Neural cell (in vitro differentiated cells): ENCODE data around the gene MYO6. TPM values are rescaled to one million over a fixed set of nuclear protein-coding genes. Genes with fewer than 3 reads are reported as not detected.

Experiments used
- H2AFZ ChIP-seq: fragments of 200-600, 300-800 bp; sonication (generic), shearing (Covaris generic); 2 replicates; pipeline ENCODE4 v1.6.0; 2014; ENCODE audit warnings: low read depth, mild to moderate bottlenecking, antibody characterized with exemption, low read length, moderate library complexity
- H3F3A ChIP-seq: fragments of 200-600 bp; shearing (Covaris generic); 2 replicates; pipeline ENCODE4 v1.6.1; 2016; ENCODE audit warnings: mild to moderate bottlenecking, moderate library complexity, mixed read lengths, antibody characterized with exemption, low read length; ENCODE audit not compliant: insufficient read depth, poor library complexity, severe bottlenecking
- H3K27ac ChIP-seq: fragments of 200-600, 300-800 bp; sonication (generic), shearing (Covaris generic); 2 replicates; pipeline ENCODE4 v1.5.1; 2014; ENCODE audit warnings: mild to moderate bottlenecking, low read length, moderate library complexity
- H3K27me3 ChIP-seq: fragments of 300-800, 200-600 bp; sonication (generic), shearing (Covaris generic); 2 replicates; pipeline ENCODE4 v1.6.0; 2014; ENCODE audit warnings: mild to moderate bottlenecking, low read depth, low read length, moderate library complexity; ENCODE audit not compliant: insufficient read depth
- H3K36me3 ChIP-seq: fragments of 300-800, 200-600 bp; sonication (generic), shearing (Covaris generic); 2 replicates; pipeline ENCODE4 v1.5.1; 2014; ENCODE audit warnings: mild to moderate bottlenecking, antibody characterized with exemption, low read length, moderate library complexity; ENCODE audit not compliant: insufficient read depth
- H3K4me2 ChIP-seq: fragments of 300-800, 200-600 bp; sonication (generic), shearing (Covaris generic); 2 replicates; pipeline ENCODE4 v1.6.0; 2014; ENCODE audit warnings: mild to moderate bottlenecking, low read length
- H3K4me3 ChIP-seq: fragments of 300-800, 200-600 bp; sonication (generic), shearing (Covaris generic); 2 replicates; pipeline ENCODE4 v1.5.1; 2014; ENCODE audit warnings: mild to moderate bottlenecking, low read length, moderate library complexity
- H3K79me2 ChIP-seq: fragments of 200-600 bp; shearing (Covaris generic); replicated peaks from 2 replicates; pipeline ENCODE4 v1.6.0; 2014; ENCODE audit warnings: mild to moderate bottlenecking, low read length, moderate library complexity; ENCODE audit not compliant: insufficient read depth
- H3K9ac ChIP-seq: fragments of 300-800, 200-600 bp; sonication (generic), shearing (Covaris generic); 2 replicates; pipeline ENCODE4 v1.6.1; 2016; ENCODE audit warnings: mild to moderate bottlenecking, low read length, mixed read lengths
- H3K9me2 ChIP-seq: fragments of 200-600 bp; shearing (Covaris generic); 2 replicates; pipeline ENCODE4 v1.6.1; 2016; ENCODE audit warnings: mild to moderate bottlenecking, low read length, mixed read lengths; ENCODE audit not compliant: insufficient read depth
- H3K9me3 ChIP-seq: fragments of 200-600, 300-800 bp; sonication (generic), shearing (Covaris generic); 2 replicates; pipeline ENCODE4 v1.6.1; 2016; ENCODE audit warnings: mild to moderate bottlenecking, mixed run types, low read length, moderate library complexity, mixed read lengths
- H4K20me1 ChIP-seq: fragments of 200-600 bp; shearing (Covaris generic); 2 replicates; pipeline ENCODE4 v1.6.1; 2016; ENCODE audit warnings: mild to moderate bottlenecking, mixed run types; ENCODE audit not compliant: insufficient read depth
- EP300 ChIP-seq: fragments of 450-650 bp; conservative IDR thresholded peaks from 2 replicates; pipeline ENCODE4 v1.6.1; 2014; ENCODE audit warnings: antibody characterized with exemption, mild to moderate bottlenecking, moderate library complexity; ENCODE audit not compliant: poor library complexity, severe bottlenecking
- EZH2 ChIP-seq: fragments of 200-600, 300-800 bp; shearing (Covaris generic), sonication (generic); IDR thresholded peaks from 2 replicates; pipeline ENCODE4 v1.6.1; 2014; ENCODE audit warnings: antibody characterized with exemption, low read length, borderline replicate concordance, mild to moderate bottlenecking; ENCODE audit not compliant: insufficient read depth, poor library complexity, severe bottlenecking
- MXI1 ChIP-seq: fragments of 450-650 bp; conservative IDR thresholded peaks from 2 replicates; pipeline ENCODE4 v1.6.1; 2014; ENCODE audit warnings: antibody characterized with exemption, mild to moderate bottlenecking; ENCODE audit not compliant: poor library complexity, severe bottlenecking
- POLR2AphosphoS5 ChIP-seq: IDR thresholded peaks from 2 replicates; pipeline ENCODE4 v1.6.1; 2012
- RAD21 ChIP-seq: fragments of 450-650 bp; conservative IDR thresholded peaks from 2 replicates; pipeline ENCODE4 v1.6.1; 2014; ENCODE audit warnings: antibody characterized with exemption, mild to moderate bottlenecking, moderate library complexity
- SMC3 ChIP-seq: fragments of 450-650 bp; conservative IDR thresholded peaks from 2 replicates; pipeline ENCODE4 v1.6.1; 2014; ENCODE audit warnings: antibody characterized with exemption, mild to moderate bottlenecking, moderate library complexity; ENCODE audit not compliant: poor library complexity
- TAF1 ChIP-seq: IDR thresholded peaks from 2 replicates; pipeline ENCODE4 v1.6.1; 2012; ENCODE audit warnings: low read depth
- polyA plus RNA-seq: library from polyadenylated mRNA; depleted of rRNA; stranded (reverse); fragments of >200 nt; gene quantifications from 2 replicates; pipeline ENCODE4 v1.2.3, GENCODE V29; 2014
- TF ChIP-seq, protein P1 (sequence below): fragments of 450-650 bp; IDR thresholded peaks from 2 replicates; pipeline ENCODE4 v1.5.1; 2014; ENCODE audit warnings: antibody characterized with exemption, mild to moderate bottlenecking, moderate library complexity; ENCODE audit not compliant: poor library complexity, severe bottlenecking
- TF ChIP-seq, protein P2 (sequence below): IDR thresholded peaks from 2 replicates; pipeline ENCODE4 v1.6.1; 2012; ENCODE audit warnings: borderline replicate concordance

Gene MYO6
- polyA plus RNA-seq, 1 donor from 2014 or later: 49.1 TPM

DNA sequence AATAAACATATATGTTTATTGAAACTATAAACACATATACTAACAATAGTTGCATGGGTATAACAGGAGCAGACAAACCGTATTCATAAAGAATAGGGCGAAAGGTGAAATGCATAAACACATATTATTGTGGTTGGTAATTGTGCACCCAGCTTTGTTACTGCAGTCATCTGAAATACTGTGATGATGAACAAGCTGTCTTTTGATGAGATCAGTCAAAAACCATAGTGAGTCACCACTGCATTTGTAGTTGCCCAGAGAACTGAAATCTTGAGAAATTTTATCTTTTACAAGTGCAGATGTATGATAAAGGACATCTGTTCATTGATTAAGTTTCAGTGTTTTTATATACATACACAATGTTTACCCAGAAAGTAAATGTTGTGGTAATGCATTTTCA is 133.7 kb downstream of the MYO6 start (continued):
- TF ChIP-seq EP300 (no peak), POLR2AphosphoS5 (no peak)

DNA sequence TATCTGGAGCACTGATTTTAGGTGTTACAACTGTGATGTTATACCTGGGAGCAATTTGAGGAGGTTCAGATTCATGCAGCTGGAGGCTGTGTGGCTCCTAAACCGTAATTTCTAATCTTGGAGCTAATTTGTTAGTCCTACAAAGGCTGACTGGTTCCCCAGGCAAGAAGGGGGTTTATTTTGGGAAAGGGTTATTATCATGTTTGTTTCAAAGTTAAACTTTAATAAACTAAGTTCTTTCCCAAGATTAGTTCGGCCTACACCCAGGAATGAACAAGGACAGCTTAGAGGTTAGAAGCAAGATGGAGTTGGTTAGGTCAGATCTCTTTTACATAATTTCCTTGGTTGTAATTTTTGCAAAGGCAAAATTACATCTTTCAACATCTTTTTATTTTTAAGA is 135.8 kb downstream of the MYO6 start:
- peaks cover 6% of the 10 kb centered on the region for H3K36me3 ChIP-seq
- H3K27me3 ChIP-seq: no peaks in the 10 kb centered on the region
- TF ChIP-seq MXI1 (no peak), SMC3 (no peak), RAD21 (no peak), EZH2 (no peak), EP300 (no peak), TAF1 (no peak), POLR2AphosphoS5 (no peak)
- TF ChIP-seq, protein P1, sequence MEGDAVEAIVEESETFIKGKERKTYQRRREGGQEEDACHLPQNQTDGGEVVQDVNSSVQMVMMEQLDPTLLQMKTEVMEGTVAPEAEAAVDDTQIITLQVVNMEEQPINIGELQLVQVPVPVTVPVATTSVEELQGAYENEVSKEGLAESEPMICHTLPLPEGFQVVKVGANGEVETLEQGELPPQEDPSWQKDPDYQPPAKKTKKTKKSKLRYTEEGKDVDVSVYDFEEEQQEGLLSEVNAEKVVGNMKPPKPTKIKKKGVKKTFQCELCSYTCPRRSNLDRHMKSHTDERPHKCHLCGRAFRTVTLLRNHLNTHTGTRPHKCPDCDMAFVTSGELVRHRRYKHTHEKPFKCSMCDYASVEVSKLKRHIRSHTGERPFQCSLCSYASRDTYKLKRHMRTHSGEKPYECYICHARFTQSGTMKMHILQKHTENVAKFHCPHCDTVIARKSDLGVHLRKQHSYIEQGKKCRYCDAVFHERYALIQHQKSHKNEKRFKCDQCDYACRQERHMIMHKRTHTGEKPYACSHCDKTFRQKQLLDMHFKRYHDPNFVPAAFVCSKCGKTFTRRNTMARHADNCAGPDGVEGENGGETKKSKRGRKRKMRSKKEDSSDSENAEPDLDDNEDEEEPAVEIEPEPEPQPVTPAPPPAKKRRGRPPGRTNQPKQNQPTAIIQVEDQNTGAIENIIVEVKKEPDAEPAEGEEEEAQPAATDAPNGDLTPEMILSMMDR: no peak
- TF ChIP-seq, protein P2, sequence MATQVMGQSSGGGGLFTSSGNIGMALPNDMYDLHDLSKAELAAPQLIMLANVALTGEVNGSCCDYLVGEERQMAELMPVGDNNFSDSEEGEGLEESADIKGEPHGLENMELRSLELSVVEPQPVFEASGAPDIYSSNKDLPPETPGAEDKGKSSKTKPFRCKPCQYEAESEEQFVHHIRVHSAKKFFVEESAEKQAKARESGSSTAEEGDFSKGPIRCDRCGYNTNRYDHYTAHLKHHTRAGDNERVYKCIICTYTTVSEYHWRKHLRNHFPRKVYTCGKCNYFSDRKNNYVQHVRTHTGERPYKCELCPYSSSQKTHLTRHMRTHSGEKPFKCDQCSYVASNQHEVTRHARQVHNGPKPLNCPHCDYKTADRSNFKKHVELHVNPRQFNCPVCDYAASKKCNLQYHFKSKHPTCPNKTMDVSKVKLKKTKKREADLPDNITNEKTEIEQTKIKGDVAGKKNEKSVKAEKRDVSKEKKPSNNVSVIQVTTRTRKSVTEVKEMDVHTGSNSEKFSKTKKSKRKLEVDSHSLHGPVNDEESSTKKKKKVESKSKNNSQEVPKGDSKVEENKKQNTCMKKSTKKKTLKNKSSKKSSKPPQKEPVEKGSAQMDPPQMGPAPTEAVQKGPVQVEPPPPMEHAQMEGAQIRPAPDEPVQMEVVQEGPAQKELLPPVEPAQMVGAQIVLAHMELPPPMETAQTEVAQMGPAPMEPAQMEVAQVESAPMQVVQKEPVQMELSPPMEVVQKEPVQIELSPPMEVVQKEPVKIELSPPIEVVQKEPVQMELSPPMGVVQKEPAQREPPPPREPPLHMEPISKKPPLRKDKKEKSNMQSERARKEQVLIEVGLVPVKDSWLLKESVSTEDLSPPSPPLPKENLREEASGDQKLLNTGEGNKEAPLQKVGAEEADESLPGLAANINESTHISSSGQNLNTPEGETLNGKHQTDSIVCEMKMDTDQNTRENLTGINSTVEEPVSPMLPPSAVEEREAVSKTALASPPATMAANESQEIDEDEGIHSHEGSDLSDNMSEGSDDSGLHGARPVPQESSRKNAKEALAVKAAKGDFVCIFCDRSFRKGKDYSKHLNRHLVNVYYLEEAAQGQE: no peak
- no peak overlapping the region for H3K4me2 ChIP-seq
- H2AFZ ChIP-seq: no peak overlapping the region
- no peaks in the 10 kb centered on the region for H3K9me3 ChIP-seq
- no peaks in the 10 kb centered on the region for H3F3A ChIP-seq
- no peak overlapping the region for H3K27ac ChIP-seq
- H4K20me1 ChIP-seq: no peaks in the 10 kb centered on the region
- H3K4me3 ChIP-seq: no peak overlapping the region
- no peaks in the 10 kb centered on the region for H3K9me2 ChIP-seq
- no peaks in the 10 kb centered on the region for H3K79me2 ChIP-seq
- no peak overlapping the region for H3K9ac ChIP-seq

DNA sequence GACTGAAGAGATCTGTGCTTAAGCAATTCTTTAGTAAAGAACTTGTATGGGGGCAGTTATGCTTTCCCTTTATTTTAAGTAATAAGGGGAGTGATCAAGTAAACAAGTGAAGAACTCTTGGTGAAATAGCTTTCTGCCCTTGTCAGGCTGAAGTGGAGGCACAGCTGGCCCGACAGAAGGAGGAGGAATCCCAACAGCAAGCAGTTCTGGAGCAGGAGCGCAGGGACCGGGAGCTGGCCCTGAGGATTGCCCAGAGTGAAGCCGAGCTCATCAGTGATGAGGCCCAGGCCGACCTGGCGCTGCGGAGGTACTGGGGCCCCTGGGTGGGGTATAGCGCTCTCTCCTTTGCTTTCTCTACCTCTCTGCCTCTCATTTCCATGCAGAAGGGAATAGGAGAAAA is 143.3 kb downstream of the MYO6 start:
- TF ChIP-seq EP300: no peak
- TF ChIP-seq, protein P2: no peak
- no peak for TF ChIP-seq EZH2
- no peak for TF ChIP-seq RAD21
- TF ChIP-seq, protein P1: no peak
- TF ChIP-seq POLR2AphosphoS5: no peak
- no peak for TF ChIP-seq TAF1
- TF ChIP-seq SMC3: no peak
- TF ChIP-seq MXI1: no peak

More for the DNA sequence above, 143.3 kb downstream of the MYO6 start:
- Histone ChIP-seq H3K9me3 (no peaks in the 10 kb centered on the region), H3F3A (no peaks in the 10 kb centered on the region), H3K9ac (no peak overlapping the region), H3K79me2 (no peaks in the 10 kb centered on the region), H4K20me1 (no peaks in the 10 kb centered on the region), H3K9me2 (no peaks in the 10 kb centered on the region), H3K4me3 (no peak overlapping the region), H2AFZ (no peak overlapping the region), H3K27me3 (no peaks in the 10 kb centered on the region), H3K36me3 (no peaks in the 10 kb centered on the region), H3K27ac (no peak overlapping the region), H3K4me2 (no peak overlapping the region)
